Astrocyte (in vitro differentiated cells and primary cell): Measurements from ENCODE around the gene RASGRP2. TPM values are rescaled to one million over a fixed set of nuclear protein-coding genes. Genes with fewer than 3 reads are reported as not detected.

ENCODE experiments used
- DNase-seq: peaks from one replicate; pipeline ENCODE4 v3.0.0-alpha.2; 2010; ENCODE audit warnings: low read depth
- FAIRE-seq: peaks from 2 replicates; lab custom pipeline; 2011; peaks lifted over from hg19 to GRCh38; lab: Jason Lieb, UNC
- H2AFZ ChIP-seq: 2 replicates; pipeline ENCODE4 v1.6.0; 2012; ENCODE audit warnings: low read depth, low read length, inconsistent platforms
- H3K27ac ChIP-seq: 2 replicates; pipeline ENCODE4 v1.5.1; 2011; ENCODE audit warnings: low read depth, low read length, inconsistent platforms
- H3K27me3 ChIP-seq: 2 replicates; pipeline ENCODE4 v1.6.0; 2011; ENCODE audit warnings: low read length, inconsistent platforms; ENCODE audit not compliant: insufficient read depth
- H3K36me3 ChIP-seq: 2 replicates; pipeline ENCODE4 v1.5.1; 2011; ENCODE audit warnings: low read length, inconsistent platforms; ENCODE audit not compliant: insufficient read depth
- H3K4me1 ChIP-seq: 2 replicates; pipeline ENCODE4 v1.5.1; 2011; ENCODE audit warnings: low read length, inconsistent platforms; ENCODE audit not compliant: insufficient read depth
- H3K4me2 ChIP-seq: 2 replicates; pipeline ENCODE4 v1.6.0; 2012; ENCODE audit warnings: low read length, inconsistent platforms
- H3K4me3 ChIP-seq: 2 replicates; pipeline ENCODE4 v1.5.1; 2011; ENCODE audit warnings: low read depth, mild to moderate bottlenecking, low read length, inconsistent platforms; ENCODE audit not compliant: insufficient read depth
- H3K79me2 ChIP-seq: 2 replicates; pipeline ENCODE4 v1.6.0; 2012; ENCODE audit warnings: mild to moderate bottlenecking, low read length, inconsistent platforms; ENCODE audit not compliant: insufficient read depth
- H3K9ac ChIP-seq: 2 replicates; pipeline ENCODE4 v1.6.0; 2012; ENCODE audit warnings: mild to moderate bottlenecking, low read length, inconsistent platforms
- H3K9me3 ChIP-seq: 2 replicates; pipeline ENCODE4 v1.5.1; 2012; ENCODE audit warnings: low read depth, mild to moderate bottlenecking, low read length, inconsistent platforms; ENCODE audit not compliant: insufficient read depth
- H4K20me1 ChIP-seq: 2 replicates; pipeline ENCODE4 v1.6.0; 2012; ENCODE audit warnings: low read length, inconsistent platforms; ENCODE audit not compliant: insufficient read depth
- H3K27ac Mint-ChIP-seq: one replicate; pipeline ENCODE4 v1.8.0; 2021; ENCODE audit warnings: mild to moderate bottlenecking, mixed read lengths; ENCODE audit not compliant: unreplicated experiment
- H3K27me3 Mint-ChIP-seq: one replicate; pipeline ENCODE4 v1.8.0; 2021; ENCODE audit warnings: low read depth, mixed read lengths; ENCODE audit not compliant: unreplicated experiment
- H3K36me3 Mint-ChIP-seq: one replicate; pipeline ENCODE4 v1.8.0; 2021; ENCODE audit warnings: low read depth, mixed read lengths; ENCODE audit not compliant: unreplicated experiment
- H3K4me1 Mint-ChIP-seq: one replicate; pipeline ENCODE4 v1.8.0; 2021; ENCODE audit warnings: low read depth, mixed read lengths; ENCODE audit not compliant: unreplicated experiment
- H3K4me3 Mint-ChIP-seq: one replicate; pipeline ENCODE4 v1.8.0; 2021; ENCODE audit warnings: mild to moderate bottlenecking, moderate library complexity, mixed read lengths; ENCODE audit not compliant: unreplicated experiment
- H3K9me3 Mint-ChIP-seq: one replicate; pipeline ENCODE4 v1.8.0; 2021; ENCODE audit warnings: mild to moderate bottlenecking, mixed read lengths; ENCODE audit not compliant: unreplicated experiment
- EZH2 ChIP-seq: IDR thresholded peaks from 2 replicates; pipeline ENCODE4 v1.6.1; 2012; ENCODE audit warnings: mild to moderate bottlenecking, low read length, inconsistent platforms; ENCODE audit not compliant: insufficient read depth
- total RNA-seq: library from RNA; stranded (reverse); gene quantifications from 2 replicates; pipeline ENCODE4 v1.2.1, GENCODE V29; 2021
- TF ChIP-seq, protein P1 (sequence below): IDR thresholded peaks from 2 replicates; pipeline ENCODE4 v1.5.1; 2011; ENCODE audit warnings: low read depth, mild to moderate bottlenecking, inconsistent platforms, low read length, moderate library complexity; ENCODE audit not compliant: insufficient read depth

RASGRP2 gene
- total RNA-seq, 1 donor from 2014 or later: 3.9 TPM

DNA sequence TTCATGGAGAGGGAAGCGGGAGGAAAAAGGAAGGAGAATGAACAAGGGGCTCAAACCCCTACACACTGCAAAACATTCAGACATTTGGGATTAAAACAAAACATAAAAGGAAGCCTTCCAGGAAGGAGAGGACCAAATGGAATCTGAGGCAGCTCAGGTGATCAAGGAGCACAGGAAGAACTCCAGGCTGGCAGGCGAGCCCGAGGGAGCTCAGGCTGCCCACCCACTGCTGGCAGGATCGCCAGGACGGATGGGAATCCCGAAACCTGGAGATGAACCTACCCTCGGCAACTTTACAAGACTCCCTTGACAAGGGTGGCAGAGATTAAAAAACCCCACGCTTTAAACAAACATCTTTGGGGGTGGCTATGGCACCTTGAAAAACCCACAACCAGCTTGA is 20.8 kb upstream of the RASGRP2 start:
- peaks cover 15% of the 10 kb centered on the region for H3K36me3 Mint-ChIP-seq
- Histone ChIP-seq H3K4me2 (peak overlapping the region; percentile 70), H3K27me3 (no peaks in the 10 kb centered on the region), H3K9ac (peak overlapping the region; percentile 18), H3K36me3 (peaks cover 47% of the 10 kb centered on the region), H3K4me3 (no peak overlapping the region), H3K9me3 (no peaks in the 10 kb centered on the region), H3K79me2 (peaks cover 24% of the 10 kb centered on the region), H4K20me1 (peaks cover 86% of the 10 kb centered on the region), H2AFZ (no peak overlapping the region), H3K4me1 (peaks cover 24% of the 10 kb centered on the region), H3K27ac (no peak overlapping the region)
- no peak overlapping the region for H3K27ac Mint-ChIP-seq
- H3K9me3 Mint-ChIP-seq: no peaks in the 10 kb centered on the region
- TF ChIP-seq, protein P1, sequence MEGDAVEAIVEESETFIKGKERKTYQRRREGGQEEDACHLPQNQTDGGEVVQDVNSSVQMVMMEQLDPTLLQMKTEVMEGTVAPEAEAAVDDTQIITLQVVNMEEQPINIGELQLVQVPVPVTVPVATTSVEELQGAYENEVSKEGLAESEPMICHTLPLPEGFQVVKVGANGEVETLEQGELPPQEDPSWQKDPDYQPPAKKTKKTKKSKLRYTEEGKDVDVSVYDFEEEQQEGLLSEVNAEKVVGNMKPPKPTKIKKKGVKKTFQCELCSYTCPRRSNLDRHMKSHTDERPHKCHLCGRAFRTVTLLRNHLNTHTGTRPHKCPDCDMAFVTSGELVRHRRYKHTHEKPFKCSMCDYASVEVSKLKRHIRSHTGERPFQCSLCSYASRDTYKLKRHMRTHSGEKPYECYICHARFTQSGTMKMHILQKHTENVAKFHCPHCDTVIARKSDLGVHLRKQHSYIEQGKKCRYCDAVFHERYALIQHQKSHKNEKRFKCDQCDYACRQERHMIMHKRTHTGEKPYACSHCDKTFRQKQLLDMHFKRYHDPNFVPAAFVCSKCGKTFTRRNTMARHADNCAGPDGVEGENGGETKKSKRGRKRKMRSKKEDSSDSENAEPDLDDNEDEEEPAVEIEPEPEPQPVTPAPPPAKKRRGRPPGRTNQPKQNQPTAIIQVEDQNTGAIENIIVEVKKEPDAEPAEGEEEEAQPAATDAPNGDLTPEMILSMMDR: no peak
- TF ChIP-seq EZH2: no peak
- peak overlapping the region; percentile 67 for H3K4me3 Mint-ChIP-seq
- no peaks in the 10 kb centered on the region for H3K27me3 Mint-ChIP-seq
- DNase-seq: no peak
- H3K4me1 Mint-ChIP-seq: peaks cover 34% of the 10 kb centered on the region
- FAIRE-seq: no peak

DNA sequence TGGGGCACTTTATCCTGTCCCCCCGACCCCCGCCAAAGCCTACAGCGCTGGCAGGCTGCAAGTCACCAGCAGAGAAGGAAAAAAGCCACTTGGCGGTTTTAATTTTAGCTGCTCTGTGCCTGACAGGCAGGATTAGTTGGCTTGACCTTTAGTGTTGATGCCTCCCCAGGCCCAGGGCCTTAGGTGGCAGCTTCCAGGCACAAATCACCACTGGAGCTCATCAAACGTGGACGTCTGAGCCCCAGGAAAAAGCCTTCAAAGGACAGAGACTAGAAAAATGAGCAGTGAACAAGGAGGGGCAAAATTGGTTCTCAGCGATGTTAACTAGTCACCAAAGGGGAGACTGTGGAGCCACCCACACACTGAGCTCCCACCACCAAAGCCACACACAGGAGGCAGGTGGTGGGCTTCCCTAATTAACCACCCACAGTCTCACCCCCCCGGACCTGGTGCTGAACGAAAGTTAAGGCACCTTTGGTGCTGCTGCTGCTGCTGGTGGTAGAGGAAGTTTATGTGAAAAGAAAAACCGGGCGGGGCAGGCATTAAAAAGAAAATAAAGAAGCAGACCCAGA is 20.2 kb upstream of the RASGRP2 start:
- Mint-ChIP-seq H3K4me3 (peak overlapping the region; percentile 18), H3K9me3 (no peaks in the 10 kb centered on the region), H3K27ac (no peak overlapping the region), H3K36me3 (peaks cover 15% of the 10 kb centered on the region), H3K4me1 (peaks cover 36% of the 10 kb centered on the region), H3K27me3 (no peaks in the 10 kb centered on the region)
- Histone ChIP-seq H3K27ac (no peak overlapping the region), H3K79me2 (peaks cover 19% of the 10 kb centered on the region), H4K20me1 (peaks cover 80% of the 10 kb centered on the region), H3K4me3 (no peak overlapping the region), H3K4me2 (peak overlapping the region; percentile 70), H3K36me3 (peaks cover 41% of the 10 kb centered on the region), H3K9ac (peak overlapping the region; percentile 35), H3K9me3 (no peaks in the 10 kb centered on the region), H2AFZ (no peak overlapping the region), H3K4me1 (peaks cover 24% of the 10 kb centered on the region), H3K27me3 (no peaks in the 10 kb centered on the region)
- FAIRE-seq (no peak), DNase-seq (no peak)
- no peak for TF ChIP-seq EZH2
- TF ChIP-seq, protein P1: no peak

DNA sequence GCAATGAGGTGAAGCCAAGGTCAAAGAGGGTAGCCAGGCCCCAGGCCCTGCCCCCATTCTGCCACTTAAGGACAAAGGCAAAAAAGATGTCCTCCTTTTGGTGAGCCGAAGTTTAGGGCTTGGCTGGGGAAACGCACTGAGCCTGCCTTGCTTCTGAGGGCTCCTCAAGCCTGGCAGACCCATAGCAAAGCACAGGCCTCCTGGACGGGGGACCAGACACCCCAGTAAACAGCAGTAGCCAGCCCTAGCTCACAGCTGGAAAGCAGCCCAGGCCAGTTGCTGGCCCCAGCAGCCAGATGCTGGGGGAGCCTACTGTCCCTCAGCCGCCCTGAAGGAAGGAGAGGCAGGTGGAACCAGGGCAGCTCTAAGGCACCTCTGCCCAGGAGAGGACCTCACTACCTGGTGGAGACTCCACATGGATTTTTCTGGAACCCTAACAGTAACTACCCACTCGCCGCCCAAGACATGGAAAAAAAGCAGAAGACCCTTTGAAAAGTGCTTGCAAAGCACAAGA is 19.6 kb upstream of the RASGRP2 start:
- H3K36me3 Mint-ChIP-seq: peaks cover 15% of the 10 kb centered on the region
- no peaks in the 10 kb centered on the region for H3K27me3 Mint-ChIP-seq
- no peak overlapping the region for H3K4me3 ChIP-seq
- DNase-seq: no peak
- H3K79me2 ChIP-seq: peaks cover 19% of the 10 kb centered on the region
- no peaks in the 10 kb centered on the region for H3K9me3 Mint-ChIP-seq
- peaks cover 36% of the 10 kb centered on the region for H3K4me1 Mint-ChIP-seq
- peak overlapping the region; percentile 20 for H3K27ac ChIP-seq
- H3K27me3 ChIP-seq: no peaks in the 10 kb centered on the region
- no peaks in the 10 kb centered on the region for H3K9me3 ChIP-seq
- peaks cover 35% of the 10 kb centered on the region for H3K36me3 ChIP-seq
- no peak for FAIRE-seq
- H3K4me1 ChIP-seq: peaks cover 24% of the 10 kb centered on the region
- H2AFZ ChIP-seq: no peak overlapping the region
- peaks cover 74% of the 10 kb centered on the region for H4K20me1 ChIP-seq
- H3K4me3 Mint-ChIP-seq: no peak overlapping the region
- peak overlapping the region; percentile 70 for H3K4me2 ChIP-seq
- H3K27ac Mint-ChIP-seq: no peak overlapping the region
- no peak for TF ChIP-seq EZH2
- TF ChIP-seq, protein P1: no peak
- peak overlapping the region; percentile 35 for H3K9ac ChIP-seq
